HepG2 (cell line): ENCODE measurements around the gene MARCHF6. TPM values are rescaled to one million over a fixed set of nuclear protein-coding genes. Genes with fewer than 3 reads are reported as not detected.

ENCODE experiments used
- BCLAF1 ChIP-seq: fragments of 450-650 bp; IDR thresholded peaks from 2 replicates; pipeline ENCODE4 v1.6.1; 2017; ENCODE audit warnings: mild to moderate bottlenecking
- CEBPB ChIP-seq: IDR thresholded peaks from 2 replicates; pipeline ENCODE4 v1.6.1; 2011; ENCODE audit warnings: low read depth, low read length, improper control_type of control experiment, borderline replicate concordance
- CREBL2 ChIP-seq: sonication (generic); formaldehyde crosslinking; IDR thresholded peaks from 2 replicates; pipeline ENCODE4 v1.8.1; 2023; ENCODE audit warnings: missing genetic modification reagents, mild to moderate bottlenecking, borderline replicate concordance
- FOSL2 ChIP-seq: sonication (generic); formaldehyde crosslinking; IDR thresholded peaks from 2 replicates; pipeline ENCODE4 v1.4.0; 2020; ENCODE audit warnings: missing genetic modification reagents
- HOXA5 ChIP-seq: sonication (generic); formaldehyde crosslinking; IDR thresholded peaks from 2 replicates; pipeline ENCODE4 v1.4.0; 2020; ENCODE audit warnings: missing genetic modification reagents
- MAF1 ChIP-seq: sonication (generic); formaldehyde crosslinking; IDR thresholded peaks from 2 replicates; pipeline ENCODE4 v1.5.0; 2020; ENCODE audit warnings: missing genetic modification reagents, borderline replicate concordance
- MXD4 ChIP-seq: IDR thresholded peaks from 2 replicates; pipeline ENCODE4 v1.6.1; 2016; ENCODE audit warnings: mild to moderate bottlenecking, missing biosample characterization, missing genetic modification reagents
- NCOA5 ChIP-seq: sonication (generic); formaldehyde crosslinking; IDR thresholded peaks from 2 replicates; pipeline ENCODE4 v1.4.0; 2020; ENCODE audit warnings: missing genetic modification reagents
- PHF21A ChIP-seq: sonication (generic); formaldehyde crosslinking; IDR thresholded peaks from 2 replicates; pipeline ENCODE4 v1.5.0; 2020; ENCODE audit warnings: mild to moderate bottlenecking, missing genetic modification reagents
- RFX1 ChIP-seq: fragments of 450-650 bp; IDR thresholded peaks from 2 replicates; pipeline ENCODE4 v1.6.1; 2017
- SP1 ChIP-seq, 2 experiments: fragments of 450-650 bp in 1 of 2; sonication (generic) in 1 of 2; formaldehyde crosslinking in 1 of 2; IDR thresholded peaks; 2 replicates each; pipeline versions ENCODE4 v1.4.0 to v1.6.1; 2016 to 2020; ENCODE audit warnings: missing genetic modification reagents in 1 of 2
- SPEN ChIP-seq: sonication (generic); formaldehyde crosslinking; IDR thresholded peaks from 2 replicates; pipeline ENCODE4 v1.5.1; 2020; ENCODE audit warnings: low read depth, mild to moderate bottlenecking, missing genetic modification reagents
- ZBTB1 ChIP-seq: sonication (generic); formaldehyde crosslinking; IDR thresholded peaks from 2 replicates; pipeline ENCODE4 v1.4.0; 2020; ENCODE audit warnings: missing genetic modification reagents, borderline replicate concordance
- ZNF20 ChIP-seq: sonication (generic); formaldehyde crosslinking; IDR thresholded peaks from 2 replicates; pipeline ENCODE4 v1.4.0; 2020; ENCODE audit warnings: mild to moderate bottlenecking, moderate library complexity, missing genetic modification reagents
- ZNF274 ChIP-seq: sonication (generic); formaldehyde crosslinking; IDR thresholded peaks from 2 replicates; pipeline ENCODE4 v1.5.1; 2020; ENCODE audit warnings: mild to moderate bottlenecking, missing genetic modification reagents
- ZNF329 ChIP-seq: sonication (generic); formaldehyde crosslinking; IDR thresholded peaks from 2 replicates; pipeline ENCODE4 v1.9.0; 2021; ENCODE audit warnings: low read depth, mild to moderate bottlenecking, missing genetic modification reagents
- ZNF430 ChIP-seq: sonication (generic); formaldehyde crosslinking; IDR thresholded peaks from 2 replicates; pipeline ENCODE4 v1.9.0; 2021; ENCODE audit warnings: mild to moderate bottlenecking, missing genetic modification reagents
- polyA plus RNA-seq, 8 experiments: library from polyadenylated mRNA; depleted of rRNA in 3 of 8; stranded (reverse) in 7 of 8; unstranded in 1 of 8; fragments of >200 nt; fragmentation: Illumina TruSeq in 4 of 8; extraction: Trizol in 4 of 8; gene quantifications; 2 replicates each; pipeline versions ENCODE4 v1.2.1 to v1.2.3, GENCODE V29; 2011 to 2016; ENCODE audit warnings: low read depth in 4 of 8, missing spikeins in 1 of 8, mixed read lengths in 1 of 8; ENCODE audit not compliant: insufficient read depth in 1 of 8
- total RNA-seq, 5 experiments: library from RNA; depleted of rRNA; stranded (reverse); fragments of >200 nt; fragmentation: Illumina TruSeq; extraction: Trizol; gene quantifications; 2 replicates each; pipeline ENCODE4 v1.2.3, GENCODE V29; 2016; ENCODE audit warnings: low read depth in 1 of 5
- TF ChIP-seq, protein P1 (sequence below), 2 experiments: fragments of 450-650 bp in 1 of 2; sonication (generic) in 1 of 2; formaldehyde crosslinking; IDR thresholded peaks; 2 replicates each; pipeline versions ENCODE4 v1.5.0 to v1.8.0; 2020 to 2022; ENCODE audit warnings: mild to moderate bottlenecking in 1 of 2, missing genetic modification reagents in 1 of 2
- TF ChIP-seq, protein P2 (sequence below): sonication (generic); formaldehyde crosslinking; IDR thresholded peaks from 2 replicates; pipeline ENCODE4 v1.4.0; 2020; ENCODE audit warnings: missing genetic modification reagents
- TF ChIP-seq, protein P3 (sequence below): IDR thresholded peaks from 2 replicates; pipeline ENCODE4 v1.6.1; 2012; ENCODE audit warnings: low read length, improper control_type of control experiment

The MARCHF6 gene
- total and polyA plus RNA-seq, 2 of the 13 experiments (the other 11 are each of a cell fraction or from before 2014, with no cell fraction given) = 48.6 to 107 TPM

GRCh38 chr5:10335711-10336470, 17.6 kb upstream of the MARCHF6 start (continued):
- TF ChIP-seq, protein P1, sequence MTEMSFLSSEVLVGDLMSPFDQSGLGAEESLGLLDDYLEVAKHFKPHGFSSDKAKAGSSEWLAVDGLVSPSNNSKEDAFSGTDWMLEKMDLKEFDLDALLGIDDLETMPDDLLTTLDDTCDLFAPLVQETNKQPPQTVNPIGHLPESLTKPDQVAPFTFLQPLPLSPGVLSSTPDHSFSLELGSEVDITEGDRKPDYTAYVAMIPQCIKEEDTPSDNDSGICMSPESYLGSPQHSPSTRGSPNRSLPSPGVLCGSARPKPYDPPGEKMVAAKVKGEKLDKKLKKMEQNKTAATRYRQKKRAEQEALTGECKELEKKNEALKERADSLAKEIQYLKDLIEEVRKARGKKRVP (CRISPR knock-in tag; IDR thresholded peaks at IDR 0.05) = peak in 1 of 2 experiments; percentile 97; a peak in 2 of 4 replicates
- TF ChIP-seq RFX1 = no peak
- peak; percentile 47; the same call in 1 of the 2 replicates for TF ChIP-seq ZNF430 (CRISPR knock-in tag)
- TF ChIP-seq FOSL2 (CRISPR knock-in tag) = peak; percentile 42; the same call in 1 of the 2 replicates
- TF ChIP-seq NCOA5 (CRISPR knock-in tag) = no peak
- TF ChIP-seq, protein P2, sequence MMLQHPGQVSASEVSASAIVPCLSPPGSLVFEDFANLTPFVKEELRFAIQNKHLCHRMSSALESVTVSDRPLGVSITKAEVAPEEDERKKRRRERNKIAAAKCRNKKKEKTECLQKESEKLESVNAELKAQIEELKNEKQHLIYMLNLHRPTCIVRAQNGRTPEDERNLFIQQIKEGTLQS = peak; percentile 66; the same call in 1 of the 2 replicates
- TF ChIP-seq MAF1 (CRISPR knock-in tag) = no peak
- no peak for TF ChIP-seq ZNF274 (CRISPR knock-in tag)
- TF ChIP-seq CEBPB = peak; percentile 96
- TF ChIP-seq ZBTB1 = no peak
- TF ChIP-seq, protein P3, sequence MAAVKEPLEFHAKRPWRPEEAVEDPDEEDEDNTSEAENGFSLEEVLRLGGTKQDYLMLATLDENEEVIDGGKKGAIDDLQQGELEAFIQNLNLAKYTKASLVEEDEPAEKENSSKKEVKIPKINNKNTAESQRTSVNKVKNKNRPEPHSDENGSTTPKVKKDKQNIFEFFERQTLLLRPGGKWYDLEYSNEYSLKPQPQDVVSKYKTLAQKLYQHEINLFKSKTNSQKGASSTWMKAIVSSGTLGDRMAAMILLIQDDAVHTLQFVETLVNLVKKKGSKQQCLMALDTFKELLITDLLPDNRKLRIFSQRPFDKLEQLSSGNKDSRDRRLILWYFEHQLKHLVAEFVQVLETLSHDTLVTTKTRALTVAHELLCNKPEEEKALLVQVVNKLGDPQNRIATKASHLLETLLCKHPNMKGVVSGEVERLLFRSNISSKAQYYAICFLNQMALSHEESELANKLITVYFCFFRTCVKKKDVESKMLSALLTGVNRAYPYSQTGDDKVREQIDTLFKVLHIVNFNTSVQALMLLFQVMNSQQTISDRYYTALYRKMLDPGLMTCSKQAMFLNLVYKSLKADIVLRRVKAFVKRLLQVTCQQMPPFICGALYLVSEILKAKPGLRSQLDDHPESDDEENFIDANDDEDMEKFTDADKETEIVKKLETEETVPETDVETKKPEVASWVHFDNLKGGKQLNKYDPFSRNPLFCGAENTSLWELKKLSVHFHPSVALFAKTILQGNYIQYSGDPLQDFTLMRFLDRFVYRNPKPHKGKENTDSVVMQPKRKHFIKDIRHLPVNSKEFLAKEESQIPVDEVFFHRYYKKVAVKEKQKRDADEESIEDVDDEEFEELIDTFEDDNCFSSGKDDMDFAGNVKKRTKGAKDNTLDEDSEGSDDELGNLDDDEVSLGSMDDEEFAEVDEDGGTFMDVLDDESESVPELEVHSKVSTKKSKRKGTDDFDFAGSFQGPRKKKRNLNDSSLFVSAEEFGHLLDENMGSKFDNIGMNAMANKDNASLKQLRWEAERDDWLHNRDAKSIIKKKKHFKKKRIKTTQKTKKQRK = no peak
- TF ChIP-seq ZNF20 = no peak
- TF ChIP-seq HOXA5 (CRISPR knock-in tag) = peak; percentile 45; the same call in 1 of the 2 replicates
- no peak for TF ChIP-seq PHF21A (CRISPR knock-in tag)
- TF ChIP-seq SP1 (IDR thresholded peaks at IDR 0.05) = no peak
- no peak for TF ChIP-seq SP1 (CRISPR knock-in tag; IDR thresholded peaks at IDR 0.05)
- TF ChIP-seq SPEN (CRISPR knock-in tag) = peak; percentile 22; the same call in 1 of the 2 replicates
- no peak for TF ChIP-seq ZNF329 (CRISPR knock-in tag)
- TF ChIP-seq CREBL2 (CRISPR knock-in tag) = peak; percentile 52; the same call in 1 of the 2 replicates
- no peak for TF ChIP-seq BCLAF1
- TF ChIP-seq MXD4 (CRISPR knock-in tag) = 0 out of 2 replicates have a peak, but pooled peaks have one; percentile 44
